ENCODE measurements around the gene NDOR1.

NDOR1 gene

GRCh38 chr9:137205126-137206069 is at the start of gene NDOR1, which contains the start of gene TMEM203:
Gene NDOR1, plus strand, starts transcription at chr9:137205700. Its CDS starts 78 bp downstream, at chr9:137205778.
Gene TMEM203, minus strand, starts transcription at chr9:137205648. Its CDS starts 234 bp downstream, at chr9:137205414.
- H3K4me3 ChIP-seq (ENCODE audit: low read depth in 1 of 2, low read length in 2 of 2): peak within 1 kb of the TSS; percentile 56 to 97
- H3K27me3 ChIP-seq (ENCODE audit: control insufficient read depth in 1 of 2, insufficient read depth in 2 of 2, low read length in 2 of 2): no peaks in the 10 kb centered on the region
- H3K4me1 ChIP-seq (ENCODE audit: insufficient read depth, low read length): peaks cover 46% of the 10 kb centered on the region
- no peaks in the 10 kb centered on the region for H3K36me3 ChIP-seq (ENCODE audit: insufficient read depth, low read length)
- H3K27ac ChIP-seq (ENCODE audit: low read depth, low read length): peak within 1 kb of the TSS; percentile 59
- no peaks in the 10 kb centered on the region for H3K9me3 ChIP-seq (ENCODE audit: low read length)
- H3K9ac ChIP-seq (ENCODE audit: low read length): peak within 1 kb of the TSS; percentile 90

GRCh38 chr9:137156567-137157375 is 48.7 kb upstream of the NDOR1 start:
- H3K9ac ChIP-seq (ENCODE audit: low read length): no peak overlapping the region
- H3K9me3 ChIP-seq (ENCODE audit: low read length): no peaks in the 10 kb centered on the region
- no peaks in the 10 kb centered on the region for H3K36me3 ChIP-seq (ENCODE audit: insufficient read depth, low read length)
- H3K27ac ChIP-seq (ENCODE audit: low read depth, low read length): no peak overlapping the region
- H3K4me3 ChIP-seq (ENCODE audit: low read depth in 1 of 2, low read length in 2 of 2): no peak overlapping the region
- no peaks in the 10 kb centered on the region for H3K4me1 ChIP-seq (ENCODE audit: insufficient read depth, low read length)
- H3K27me3 ChIP-seq (ENCODE audit: control insufficient read depth in 1 of 2, insufficient read depth in 2 of 2, low read length in 2 of 2): peaks cover 25 to 60% of the 10 kb centered on the region in 2 donors

- H3K27ac ChIP-seq (ENCODE audit: low read depth, low read length): no peak overlapping the region
- H3K4me1 ChIP-seq (ENCODE audit: insufficient read depth, low read length): no peaks in the 10 kb centered on the region
- peaks cover 25 to 71% of the 10 kb centered on the region in 2 donors for H3K27me3 ChIP-seq (ENCODE audit: control insufficient read depth in 1 of 2, insufficient read depth in 2 of 2, low read length in 2 of 2)
- no peaks in the 10 kb centered on the region for H3K9me3 ChIP-seq (ENCODE audit: low read length)
- no peak overlapping the region for H3K9ac ChIP-seq (ENCODE audit: low read length)
- H3K36me3 ChIP-seq (ENCODE audit: insufficient read depth, low read length): no peaks in the 10 kb centered on the region
- no peak overlapping the region for H3K4me3 ChIP-seq (ENCODE audit: low read depth in 1 of 2, low read length in 2 of 2)
Measured at GRCh38 chr9:137157618-137158415, 47.7 kb upstream of the NDOR1 start.

- Histone ChIP-seq H3K27ac (ENCODE audit: low read depth, low read length) (no peak overlapping the region), H3K4me1 (ENCODE audit: insufficient read depth, low read length) (no peaks in the 10 kb centered on the region), H3K4me3 (ENCODE audit: low read depth in 1 of 2, low read length in 2 of 2) (no peak overlapping the region), H3K27me3 (ENCODE audit: control insufficient read depth in 1 of 2, insufficient read depth in 2 of 2, low read length in 2 of 2) (peaks cover 29 to 79% of the 10 kb centered on the region in 2 donors), H3K9me3 (ENCODE audit: low read length) (no peaks in the 10 kb centered on the region), H3K36me3 (ENCODE audit: insufficient read depth, low read length) (no peaks in the 10 kb centered on the region), H3K9ac (ENCODE audit: low read length) (no peak overlapping the region)
Measured at GRCh38 chr9:137158625-137159024, 46.9 kb upstream of the NDOR1 start.

- Histone ChIP-seq H3K27ac (ENCODE audit: low read depth, low read length) (no peak overlapping the region), H3K36me3 (ENCODE audit: insufficient read depth, low read length) (no peaks in the 10 kb centered on the region), H3K9ac (ENCODE audit: low read length) (no peak overlapping the region), H3K9me3 (ENCODE audit: low read length) (no peaks in the 10 kb centered on the region), H3K27me3 (ENCODE audit: control insufficient read depth in 1 of 2, insufficient read depth in 2 of 2, low read length in 2 of 2) (peaks cover 36 to 86% of the 10 kb centered on the region in 2 donors), H3K4me1 (ENCODE audit: insufficient read depth, low read length) (no peaks in the 10 kb centered on the region), H3K4me3 (ENCODE audit: low read depth in 1 of 2, low read length in 2 of 2) (no peak overlapping the region)
Measured at GRCh38 chr9:137159105-137160053, 46.1 kb upstream of the NDOR1 start.

- H3K27me3 ChIP-seq (ENCODE audit: control insufficient read depth in 1 of 2, insufficient read depth in 2 of 2, low read length in 2 of 2): peaks cover 39 to 93% of the 10 kb centered on the region in 2 donors
- H3K4me3 ChIP-seq (ENCODE audit: low read depth in 1 of 2, low read length in 2 of 2): no peak overlapping the region
- H3K27ac ChIP-seq (ENCODE audit: low read depth, low read length): no peak overlapping the region
- H3K9ac ChIP-seq (ENCODE audit: low read length): no peak overlapping the region
- H3K4me1 ChIP-seq (ENCODE audit: insufficient read depth, low read length): no peaks in the 10 kb centered on the region
- H3K9me3 ChIP-seq (ENCODE audit: low read length): no peaks in the 10 kb centered on the region
- no peaks in the 10 kb centered on the region for H3K36me3 ChIP-seq (ENCODE audit: insufficient read depth, low read length)
Measured at GRCh38 chr9:137160054-137160425, 45.5 kb upstream of the NDOR1 start.

GRCh38 chr9:137160716-137161557 is 44.6 kb upstream of the NDOR1 start:
- H3K27me3 ChIP-seq (ENCODE audit: control insufficient read depth in 1 of 2, insufficient read depth in 2 of 2, low read length in 2 of 2): peaks cover 39 to 95% of the 10 kb centered on the region in 2 donors

GRCh38 chr9:137161558-137162486 is 43.7 kb upstream of the NDOR1 start:
- no peak overlapping the region for H3K27ac ChIP-seq (ENCODE audit: low read depth, low read length)
- no peak overlapping the region for H3K4me3 ChIP-seq (ENCODE audit: low read depth in 1 of 2, low read length in 2 of 2)
- no peaks in the 10 kb centered on the region for H3K36me3 ChIP-seq (ENCODE audit: insufficient read depth, low read length)
- peaks cover 44 to 95% of the 10 kb centered on the region in 2 donors for H3K27me3 ChIP-seq (ENCODE audit: control insufficient read depth in 1 of 2, insufficient read depth in 2 of 2, low read length in 2 of 2)
- H3K9ac ChIP-seq (ENCODE audit: low read length): no peak overlapping the region
- H3K4me1 ChIP-seq (ENCODE audit: insufficient read depth, low read length): no peaks in the 10 kb centered on the region
- no peaks in the 10 kb centered on the region for H3K9me3 ChIP-seq (ENCODE audit: low read length)

More at GRCh38 chr9:137160716-137161557, 44.6 kb upstream of the NDOR1 start:
- Histone ChIP-seq H3K4me3 (ENCODE audit: low read depth in 1 of 2, low read length in 2 of 2) (no peak overlapping the region), H3K9me3 (ENCODE audit: low read length) (no peaks in the 10 kb centered on the region), H3K36me3 (ENCODE audit: insufficient read depth, low read length) (no peaks in the 10 kb centered on the region), H3K4me1 (ENCODE audit: insufficient read depth, low read length) (no peaks in the 10 kb centered on the region), H3K27ac (ENCODE audit: low read depth, low read length) (no peak overlapping the region), H3K9ac (ENCODE audit: low read length) (no peak overlapping the region)

Measured in muscle layer of colon (tissue), 2 donors.